K562 (cell line): ENCODE measurements around the gene AKAP6. TPM values are rescaled to one million over a fixed set of nuclear protein-coding genes. Genes with fewer than 3 reads are reported as not detected.
A peak's percentile ranks its signal among the peaks of the same experiment; 100 is the strongest.

Source experiments
- CEBPB ChIP-seq: fragments of 450-650 bp; IDR thresholded peaks from 2 replicates; pipeline ENCODE4 v1.6.1; 2016; ENCODE audit warnings: missing genetic modification characterization, missing compliant biosample characterization
- RFX1 ChIP-seq: fragments of 450-650 bp; IDR thresholded peaks from 2 replicates; pipeline ENCODE4 v1.6.1; 2016; ENCODE audit warnings: mild to moderate bottlenecking, moderate library complexity
- STAG1 ChIP-seq: sonication (generic); formaldehyde crosslinking; IDR thresholded peaks from 2 replicates; pipeline ENCODE4 v1.5.0; 2020; ENCODE audit warnings: missing genetic modification reagents, borderline replicate concordance
- polyA plus RNA-seq, 8 experiments: library from polyadenylated mRNA; depleted of rRNA in 4 of 8; stranded (reverse) in 5 of 8; unstranded in 3 of 8; fragments of >200 nt; fragmentation: Nextera tagmentation in 2 of 8; fragmentation: Illumina TruSeq in 1 of 8; extraction: Ambion mirVana in 2 of 8; extraction: Trizol in 1 of 8; gene quantifications; 2 replicates each; pipeline versions ENCODE4 v1.2.1 to v1.2.3, GENCODE V29; 2011 to 2014; ENCODE audit warnings: inconsistent platforms in 1 of 8, missing spikeins in 1 of 8
- total RNA-seq, 7 experiments: library from RNA; depleted of rRNA in 6 of 7; stranded (reverse); fragments of >200 nt in 6 of 7; fragmentation: Illumina TruSeq in 2 of 7; extraction: Trizol in 2 of 7; gene quantifications; 2 replicates each; pipeline versions ENCODE4 v1.2.1 to v1.2.3, GENCODE V29; 2011 to 2021; ENCODE audit warnings: low replicate concordance in 1 of 7
- TF ChIP-seq, protein P1 (sequence below): fragments of 450-650 bp; formaldehyde crosslinking; IDR thresholded peaks from 2 replicates; pipeline ENCODE4 v1.4.0; 2022; ENCODE audit warnings: mild to moderate bottlenecking, moderate library complexity
- TF ChIP-seq, protein P2 (sequence below), 2 experiments: fragments of 450-650 bp; formaldehyde crosslinking in 1 of 2; IDR thresholded peaks; 2 replicates each; pipeline versions ENCODE4 v1.4.0 to v1.6.1; 2014 to 2020; ENCODE audit warnings: mild to moderate bottlenecking in 2 of 2, borderline replicate concordance in 1 of 2, low read depth in 1 of 2
- TF ChIP-seq, protein P3 (sequence below), 3 experiments: IDR thresholded peaks in 2 of 3; conservative IDR thresholded peaks in 1 of 3; 2 replicates each; pipeline ENCODE4 v1.5.1; 2011 to 2012; ENCODE audit warnings: low read length in 3 of 3, mild to moderate bottlenecking in 3 of 3, control low read depth in 2 of 3, improper control_type of control experiment in 1 of 3, inconsistent platforms in 1 of 3, low read depth in 1 of 3, mixed read lengths in 1 of 3, moderate library complexity in 1 of 3; ENCODE audit not compliant: insufficient read depth in 2 of 3

Gene AKAP6
- total and polyA plus RNA-seq, 9 of the 15 experiments (the other 6 are each of a cell fraction or from before 2014, with no cell fraction given), result 0.03 to 1.7 (median 0.48) TPM

DNA sequence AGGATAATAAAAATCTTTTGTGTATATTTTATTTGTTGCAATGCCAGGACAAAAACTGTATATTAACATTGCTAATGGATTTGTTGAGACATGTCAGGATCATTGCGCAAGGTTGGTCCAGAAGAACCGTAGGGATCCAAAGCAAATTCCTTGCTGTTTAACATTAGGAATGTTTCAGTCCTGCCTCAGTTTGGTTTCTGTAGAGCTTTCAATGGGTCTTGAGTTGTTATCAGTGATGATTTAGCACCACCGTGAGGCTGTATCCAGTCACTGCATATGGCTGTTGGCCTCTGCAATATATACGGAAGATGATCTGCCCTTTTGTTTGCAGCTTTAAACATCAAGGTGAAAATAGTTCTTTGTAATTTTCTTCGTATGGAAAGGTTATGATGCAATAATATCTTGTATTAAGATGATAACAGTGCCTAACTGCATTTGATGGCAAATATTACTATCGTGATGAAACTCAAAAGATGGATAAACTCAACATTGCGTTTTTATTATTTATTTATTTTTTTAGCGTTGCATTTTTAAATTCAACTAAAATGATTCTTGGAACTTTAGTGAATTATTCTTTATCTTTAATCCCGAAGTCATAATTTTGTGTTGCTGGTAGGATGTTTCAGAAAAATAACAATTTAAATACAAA, 231.2 kb downstream of the AKAP6 start (continued):
- TF ChIP-seq, protein P1, sequence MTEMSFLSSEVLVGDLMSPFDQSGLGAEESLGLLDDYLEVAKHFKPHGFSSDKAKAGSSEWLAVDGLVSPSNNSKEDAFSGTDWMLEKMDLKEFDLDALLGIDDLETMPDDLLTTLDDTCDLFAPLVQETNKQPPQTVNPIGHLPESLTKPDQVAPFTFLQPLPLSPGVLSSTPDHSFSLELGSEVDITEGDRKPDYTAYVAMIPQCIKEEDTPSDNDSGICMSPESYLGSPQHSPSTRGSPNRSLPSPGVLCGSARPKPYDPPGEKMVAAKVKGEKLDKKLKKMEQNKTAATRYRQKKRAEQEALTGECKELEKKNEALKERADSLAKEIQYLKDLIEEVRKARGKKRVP (CRISPR knock-in tag), result 0 out of 2 replicates have a peak, but pooled peaks have one; percentile 35
- TF ChIP-seq, protein P2, sequence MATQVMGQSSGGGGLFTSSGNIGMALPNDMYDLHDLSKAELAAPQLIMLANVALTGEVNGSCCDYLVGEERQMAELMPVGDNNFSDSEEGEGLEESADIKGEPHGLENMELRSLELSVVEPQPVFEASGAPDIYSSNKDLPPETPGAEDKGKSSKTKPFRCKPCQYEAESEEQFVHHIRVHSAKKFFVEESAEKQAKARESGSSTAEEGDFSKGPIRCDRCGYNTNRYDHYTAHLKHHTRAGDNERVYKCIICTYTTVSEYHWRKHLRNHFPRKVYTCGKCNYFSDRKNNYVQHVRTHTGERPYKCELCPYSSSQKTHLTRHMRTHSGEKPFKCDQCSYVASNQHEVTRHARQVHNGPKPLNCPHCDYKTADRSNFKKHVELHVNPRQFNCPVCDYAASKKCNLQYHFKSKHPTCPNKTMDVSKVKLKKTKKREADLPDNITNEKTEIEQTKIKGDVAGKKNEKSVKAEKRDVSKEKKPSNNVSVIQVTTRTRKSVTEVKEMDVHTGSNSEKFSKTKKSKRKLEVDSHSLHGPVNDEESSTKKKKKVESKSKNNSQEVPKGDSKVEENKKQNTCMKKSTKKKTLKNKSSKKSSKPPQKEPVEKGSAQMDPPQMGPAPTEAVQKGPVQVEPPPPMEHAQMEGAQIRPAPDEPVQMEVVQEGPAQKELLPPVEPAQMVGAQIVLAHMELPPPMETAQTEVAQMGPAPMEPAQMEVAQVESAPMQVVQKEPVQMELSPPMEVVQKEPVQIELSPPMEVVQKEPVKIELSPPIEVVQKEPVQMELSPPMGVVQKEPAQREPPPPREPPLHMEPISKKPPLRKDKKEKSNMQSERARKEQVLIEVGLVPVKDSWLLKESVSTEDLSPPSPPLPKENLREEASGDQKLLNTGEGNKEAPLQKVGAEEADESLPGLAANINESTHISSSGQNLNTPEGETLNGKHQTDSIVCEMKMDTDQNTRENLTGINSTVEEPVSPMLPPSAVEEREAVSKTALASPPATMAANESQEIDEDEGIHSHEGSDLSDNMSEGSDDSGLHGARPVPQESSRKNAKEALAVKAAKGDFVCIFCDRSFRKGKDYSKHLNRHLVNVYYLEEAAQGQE (IDR thresholded peaks at IDR 0.05; ENCODE audit: borderline replicate concordance), result peak; percentile 11; the same call in 1 of the 2 replicates
- TF ChIP-seq, protein P2 (CRISPR knock-in tag; IDR thresholded peaks at IDR 0.05; ENCODE audit: low read depth), result no peak
- TF ChIP-seq, protein P3, sequence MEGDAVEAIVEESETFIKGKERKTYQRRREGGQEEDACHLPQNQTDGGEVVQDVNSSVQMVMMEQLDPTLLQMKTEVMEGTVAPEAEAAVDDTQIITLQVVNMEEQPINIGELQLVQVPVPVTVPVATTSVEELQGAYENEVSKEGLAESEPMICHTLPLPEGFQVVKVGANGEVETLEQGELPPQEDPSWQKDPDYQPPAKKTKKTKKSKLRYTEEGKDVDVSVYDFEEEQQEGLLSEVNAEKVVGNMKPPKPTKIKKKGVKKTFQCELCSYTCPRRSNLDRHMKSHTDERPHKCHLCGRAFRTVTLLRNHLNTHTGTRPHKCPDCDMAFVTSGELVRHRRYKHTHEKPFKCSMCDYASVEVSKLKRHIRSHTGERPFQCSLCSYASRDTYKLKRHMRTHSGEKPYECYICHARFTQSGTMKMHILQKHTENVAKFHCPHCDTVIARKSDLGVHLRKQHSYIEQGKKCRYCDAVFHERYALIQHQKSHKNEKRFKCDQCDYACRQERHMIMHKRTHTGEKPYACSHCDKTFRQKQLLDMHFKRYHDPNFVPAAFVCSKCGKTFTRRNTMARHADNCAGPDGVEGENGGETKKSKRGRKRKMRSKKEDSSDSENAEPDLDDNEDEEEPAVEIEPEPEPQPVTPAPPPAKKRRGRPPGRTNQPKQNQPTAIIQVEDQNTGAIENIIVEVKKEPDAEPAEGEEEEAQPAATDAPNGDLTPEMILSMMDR (IDR thresholded peaks at IDR 0.05 in 2 of 3, conservative IDR thresholded peaks at IDR 0.05 in 1 of 3; ENCODE audit: insufficient read depth in 2 of 3, low read depth in 1 of 3, low read length in 3 of 3), result peak; percentile 59 to 78 (median 68)
- TF ChIP-seq RFX1 (no peak), CEBPB (peak; percentile 76), STAG1 (CRISPR knock-in tag) (peak; percentile 31; the same call in 1 of the 2 replicates)
